GM19239 (cell line): ENCODE results near the gene DIPK1B.
A peak's percentile ranks its signal among the peaks of the same experiment; 100 is the strongest.

Experiments
- DNase-seq: peaks from one replicate; pipeline ENCODE4 v3.0.0; 2011; ENCODE audit warnings: low spot score; ENCODE audit not compliant: insufficient read length
- FAIRE-seq: peaks from 2 replicates; lab custom pipeline; 2011; peaks lifted over from hg19 to GRCh38; lab: Jason Lieb, UNC

The DIPK1B gene

GRCh38 chr9:136711751-136712689 is at the start of gene DIPK1B:
Gene DIPK1B, plus strand, starts transcription at chr9:136712572. Its CDS starts 94 bp downstream, at chr9:136712666.
- DNase-seq (no peak), FAIRE-seq (no peak)

DNA sequence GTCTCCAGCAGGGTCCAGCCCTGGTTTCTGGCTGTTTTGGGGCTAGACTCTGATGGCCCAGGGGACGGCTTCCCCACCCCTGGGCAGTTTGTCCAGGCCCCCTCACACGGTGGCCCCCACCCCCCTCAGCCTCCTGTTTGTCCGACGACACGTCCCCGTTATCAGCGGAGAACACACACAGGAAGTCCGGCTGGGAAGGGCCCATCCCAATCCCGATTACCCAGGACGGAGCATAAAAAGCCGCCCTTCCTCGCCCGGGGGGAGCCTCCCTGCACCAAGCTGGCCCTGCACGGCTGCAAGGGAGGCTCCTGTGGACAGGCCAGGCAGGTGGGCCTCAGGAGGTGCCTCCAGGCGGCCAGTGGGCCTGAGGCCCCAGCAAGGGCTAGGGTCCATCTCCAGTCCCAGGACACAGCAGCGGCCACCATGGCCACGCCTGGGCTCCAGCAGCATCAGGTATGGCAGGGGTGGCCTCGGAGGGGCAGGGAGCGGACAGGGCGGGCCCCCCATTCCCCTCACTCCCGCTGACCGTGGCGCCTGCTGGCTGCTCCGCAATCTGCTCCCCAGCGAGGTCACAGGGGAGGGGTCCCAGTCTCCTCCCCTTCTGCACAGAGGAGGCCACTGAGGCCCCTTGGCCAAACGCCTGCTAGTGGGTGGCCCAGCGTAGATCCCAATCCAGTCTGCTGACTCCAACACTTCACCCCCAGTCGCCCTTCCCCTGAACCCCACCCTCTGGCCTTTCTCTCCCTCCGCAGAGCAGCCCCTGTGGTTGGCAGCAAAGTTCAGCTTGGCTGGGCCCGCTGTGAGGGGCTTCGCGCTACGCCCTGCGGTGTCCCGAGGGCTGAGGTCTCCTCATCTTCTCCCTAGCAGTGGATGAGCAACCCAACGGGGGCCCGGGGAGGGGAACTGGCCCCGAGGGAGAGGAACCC is 49.5 kb upstream of the DIPK1B start, which contains the start of gene EGFL7:
EGFL7 (plus strand) TSS at position 261 of the 926 bp plus-strand sequence. CDS start 5,367 bp downstream, outside the sequence.
- DNase-seq (no peak), FAIRE-seq (no peak)

DNA sequence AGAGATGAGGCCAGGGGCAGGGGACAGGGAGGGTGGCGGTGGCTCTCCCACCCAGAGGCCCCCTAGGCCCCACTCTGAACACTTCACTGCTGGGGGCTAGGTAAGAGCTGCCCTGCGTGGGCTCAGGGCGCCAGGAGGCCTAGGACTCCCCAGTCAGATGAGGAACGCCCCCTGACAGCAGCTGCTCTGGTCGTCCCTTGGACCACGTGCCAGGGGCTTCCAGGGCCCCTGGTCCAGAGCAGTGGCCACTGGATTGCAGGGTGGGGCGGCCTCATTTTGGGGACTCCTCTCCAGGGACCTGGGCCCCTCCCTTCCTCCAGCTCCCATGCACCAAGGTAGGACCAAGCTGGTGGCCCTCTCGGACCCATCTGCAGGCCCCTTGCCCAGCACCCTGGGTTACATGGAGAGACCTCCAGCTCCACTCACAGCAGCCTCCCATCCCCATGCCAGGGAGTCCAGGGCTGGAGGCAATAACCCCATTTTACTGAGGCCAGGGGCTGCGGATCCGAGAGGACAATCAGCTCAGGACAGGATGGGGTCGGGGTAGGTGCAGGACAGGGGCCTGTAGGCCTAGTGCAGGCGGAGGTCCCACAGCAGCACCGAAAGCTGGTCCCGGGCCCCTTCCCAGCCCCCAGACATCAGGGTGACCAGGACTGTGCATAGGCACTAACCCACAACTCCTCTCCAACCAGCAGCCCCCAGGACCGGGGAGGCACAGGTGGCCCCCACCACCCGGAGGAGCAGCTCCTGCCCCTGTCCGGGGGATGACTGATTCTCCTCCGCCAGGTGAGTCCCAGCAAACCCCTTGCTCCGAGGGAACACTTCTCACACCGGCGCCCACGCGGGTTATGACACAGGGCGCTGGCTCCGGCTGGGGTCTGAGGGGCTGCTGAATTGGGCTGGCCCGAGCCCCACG is 48.1 kb upstream of the DIPK1B start:
- no peak for FAIRE-seq

DNA sequence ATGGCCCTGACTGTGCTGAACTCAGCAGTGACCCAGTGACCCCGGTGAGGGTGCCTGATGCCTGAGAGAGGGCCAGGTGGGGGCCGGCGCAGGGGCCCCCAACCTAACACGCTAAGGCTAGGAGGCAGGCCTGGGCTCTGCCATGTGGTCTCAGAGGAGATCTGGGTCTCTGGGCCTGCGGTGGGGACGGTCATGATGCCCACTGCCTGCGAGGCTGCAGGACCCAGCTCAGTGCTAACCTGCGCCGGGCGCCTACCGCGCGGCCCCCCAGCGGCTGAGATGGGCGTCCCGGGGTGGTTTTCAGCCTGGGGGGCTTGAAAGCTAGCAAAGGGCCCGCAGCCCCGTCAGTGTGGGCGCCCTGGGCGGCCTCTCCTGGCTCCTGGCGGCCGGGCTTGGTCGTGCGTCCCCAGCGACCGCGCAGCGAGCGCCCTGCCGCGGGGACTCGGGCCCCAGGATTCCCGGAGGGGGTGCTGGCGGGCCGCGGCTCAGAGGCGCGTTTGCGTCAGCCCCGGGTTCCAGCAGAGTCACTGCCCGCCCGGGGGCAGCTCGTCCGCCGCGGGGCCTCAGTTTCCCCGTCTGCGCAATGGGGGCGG is 47.2 kb upstream of the DIPK1B start:
- DNase-seq (no peak), FAIRE-seq (no peak)

More for the DNA sequence above, 48.1 kb upstream of the DIPK1B start:
- no peak for DNase-seq

DNA sequence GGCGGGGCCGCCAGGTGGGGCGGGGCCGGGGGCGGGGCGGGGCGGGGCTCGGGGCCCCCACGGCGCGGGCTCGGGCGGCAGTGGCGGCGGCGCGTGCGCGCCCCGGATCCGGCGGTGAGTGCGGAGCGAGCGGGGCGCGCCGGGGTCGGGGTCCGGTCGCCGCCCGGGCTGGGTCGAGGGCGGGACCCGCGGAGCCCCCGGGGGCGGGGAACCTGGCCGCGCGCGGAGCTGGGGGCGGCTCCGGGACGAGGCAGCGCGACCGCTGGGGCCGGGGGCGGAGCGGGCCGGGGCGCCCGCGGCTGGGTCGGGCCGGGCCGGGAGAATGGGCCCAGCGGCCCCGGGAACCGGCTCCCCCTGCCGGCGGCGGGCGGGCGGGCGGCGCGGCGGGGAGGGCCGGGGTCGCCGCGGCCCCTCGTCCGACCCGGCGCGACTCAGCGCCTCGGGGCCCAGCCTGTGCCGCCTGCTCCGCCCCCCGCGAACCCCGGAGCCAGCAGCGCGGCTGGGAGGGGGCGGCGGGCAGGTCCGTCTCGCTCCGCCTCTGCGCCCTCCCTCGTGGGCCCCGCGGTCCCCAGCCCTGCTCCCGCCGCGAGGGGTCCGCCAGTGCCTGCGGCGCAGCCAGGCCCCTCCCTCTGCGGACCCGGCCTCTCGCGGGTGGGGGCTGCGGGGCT is 46.5 kb upstream of the DIPK1B start:
- FAIRE-seq = no peak
- DNase-seq = no peak

GRCh38 chr9:136666372-136667213 is 45.8 kb upstream of the DIPK1B start:
- DNase-seq = no peak
- FAIRE-seq = no peak

- FAIRE-seq = no peak
Observed at GRCh38 chr9:136667214-136667939, 45.0 kb upstream of the DIPK1B start.

DNA sequence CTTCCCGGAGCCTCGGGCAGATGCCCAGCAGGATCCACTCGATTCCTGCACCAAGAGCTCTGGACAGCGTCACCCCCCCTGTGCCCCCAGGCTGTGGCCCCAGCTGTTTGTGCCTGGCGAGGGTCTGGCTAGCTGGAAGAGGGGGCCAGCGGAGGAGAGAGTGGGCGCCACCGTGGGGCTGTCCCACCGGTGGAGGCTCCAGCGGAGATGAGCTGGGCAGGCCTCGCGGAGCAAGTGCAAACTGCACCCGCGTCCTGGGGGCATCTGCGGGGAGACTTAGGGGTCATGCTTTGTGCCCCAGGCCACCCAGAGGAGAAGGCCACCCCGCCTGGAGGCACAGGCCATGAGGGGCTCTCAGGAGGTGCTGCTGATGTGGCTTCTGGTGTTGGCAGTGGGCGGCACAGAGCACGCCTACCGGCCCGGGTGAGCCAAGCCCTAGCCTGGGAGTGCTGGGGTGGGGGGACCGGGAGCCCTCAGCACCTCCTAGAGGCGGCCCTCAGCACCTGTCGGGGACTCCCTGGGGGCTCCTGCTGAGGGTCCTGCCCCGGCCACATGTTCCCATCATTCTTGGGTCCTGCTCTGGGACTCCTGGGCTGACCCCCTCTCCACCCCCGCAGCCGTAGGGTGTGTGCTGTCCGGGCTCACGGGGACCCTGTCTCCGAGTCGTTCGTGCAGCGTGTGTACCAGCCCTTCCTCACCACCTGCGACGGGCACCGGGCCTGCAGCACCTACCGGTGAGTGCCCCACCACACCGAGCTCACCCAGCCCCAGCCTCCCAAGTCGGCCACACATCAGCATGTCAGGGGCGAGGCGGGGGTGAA is 44.2 kb upstream of the DIPK1B start:
- no peak for FAIRE-seq
- DNase-seq = no peak

More at GRCh38 chr9:136667214-136667939, 45.0 kb upstream of the DIPK1B start:
- no peak for DNase-seq

DNA sequence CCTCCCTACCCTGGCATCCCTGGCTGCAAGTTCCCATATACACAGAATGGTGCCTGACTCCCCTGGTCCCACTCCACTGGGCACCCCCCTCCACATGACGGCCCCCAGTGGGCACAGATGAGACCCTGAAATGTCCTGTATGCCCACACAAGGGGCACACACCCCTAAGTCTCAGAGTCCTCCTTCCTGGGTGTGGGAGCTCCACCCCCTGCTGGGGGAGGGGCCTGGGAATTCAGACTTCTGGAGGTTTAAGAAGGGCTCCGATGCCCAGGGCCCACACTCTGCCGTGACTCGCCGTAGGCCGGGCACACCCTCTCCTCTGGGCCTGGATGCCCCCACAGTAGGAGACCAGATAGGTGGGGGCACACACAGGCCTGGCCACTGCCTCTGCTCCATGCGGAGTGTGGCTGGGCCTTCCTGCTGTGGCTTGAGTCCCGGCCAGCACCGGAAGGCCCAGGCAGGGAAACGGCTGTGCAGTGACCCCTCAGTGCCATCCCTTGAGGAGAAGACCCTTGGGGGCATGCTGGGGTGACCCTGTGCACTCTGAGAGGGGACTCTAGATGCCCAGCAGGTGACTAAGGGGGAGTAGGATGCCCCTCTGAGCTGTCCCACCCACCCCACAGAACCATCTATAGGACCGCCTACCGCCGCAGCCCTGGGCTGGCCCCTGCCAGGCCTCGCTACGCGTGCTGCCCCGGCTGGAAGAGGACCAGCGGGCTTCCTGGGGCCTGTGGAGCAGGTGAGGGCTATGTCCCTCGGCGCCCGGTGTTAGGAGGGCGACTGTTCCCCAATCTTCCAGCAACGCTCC is 43.2 kb upstream of the DIPK1B start:
- FAIRE-seq (no peak), DNase-seq (no peak)

DNA sequence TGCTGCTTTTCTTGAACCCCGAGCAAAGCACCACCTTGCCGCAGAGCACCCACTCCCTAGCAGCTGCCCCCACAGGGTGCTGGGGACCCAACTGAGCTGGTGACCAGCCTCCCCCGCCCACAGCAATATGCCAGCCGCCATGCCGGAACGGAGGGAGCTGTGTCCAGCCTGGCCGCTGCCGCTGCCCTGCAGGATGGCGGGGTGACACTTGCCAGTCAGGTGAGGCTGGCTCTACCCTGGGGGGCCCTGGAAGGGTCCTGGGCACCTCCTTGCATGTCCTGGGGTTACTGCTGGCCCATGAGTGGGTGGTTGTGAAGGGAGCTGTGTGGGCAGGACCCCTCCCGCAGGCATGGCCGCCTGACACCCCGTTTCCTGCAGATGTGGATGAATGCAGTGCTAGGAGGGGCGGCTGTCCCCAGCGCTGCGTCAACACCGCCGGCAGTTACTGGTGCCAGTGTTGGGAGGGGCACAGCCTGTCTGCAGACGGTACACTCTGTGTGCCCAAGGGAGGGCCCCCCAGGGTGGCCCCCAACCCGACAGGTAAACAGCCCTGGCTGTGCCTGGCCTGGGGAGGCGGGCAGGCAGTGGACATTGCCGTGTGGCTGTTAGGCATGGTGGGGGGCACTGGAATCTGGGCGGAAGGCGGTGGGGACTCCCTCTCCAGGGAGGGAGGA is 42.4 kb upstream of the DIPK1B start:
- DNase-seq = no peak
- FAIRE-seq = no peak

DNA sequence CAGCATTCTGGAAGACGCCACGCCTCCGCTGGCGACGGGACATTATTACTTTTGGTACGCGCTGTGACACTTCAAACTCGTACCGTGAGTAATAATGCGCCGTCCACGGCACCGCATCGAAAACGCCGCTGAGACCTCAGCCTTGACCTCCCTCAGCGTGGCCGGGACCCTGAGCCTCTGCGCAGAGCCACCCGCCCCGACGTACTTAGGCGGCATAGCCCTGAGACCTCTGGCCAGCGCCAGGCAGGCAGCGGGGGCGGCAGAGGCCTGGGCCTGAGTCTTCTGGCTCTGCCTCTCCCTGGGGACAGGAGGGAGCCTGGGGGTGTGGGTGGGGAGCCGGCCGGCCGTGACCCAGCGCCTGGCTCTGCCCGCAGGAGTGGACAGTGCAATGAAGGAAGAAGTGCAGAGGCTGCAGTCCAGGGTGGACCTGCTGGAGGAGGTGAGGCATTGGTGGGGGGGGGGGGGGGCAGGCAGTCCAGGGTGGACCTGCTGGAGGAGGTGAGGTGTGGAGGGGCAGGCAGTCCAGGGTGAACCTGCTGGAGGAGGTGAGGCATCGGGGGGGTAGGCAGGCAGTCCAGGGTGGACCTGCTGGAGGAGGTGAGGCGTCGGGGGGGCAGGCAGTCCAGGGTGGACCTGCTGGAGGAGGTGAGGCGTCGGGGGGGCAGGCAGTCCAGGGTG is 41.7 kb upstream of the DIPK1B start:
- DNase-seq (no peak), FAIRE-seq (no peak)

- FAIRE-seq (no peak), DNase-seq (no peak)
Observed at GRCh38 chr9:136671254-136671614, 41.1 kb upstream of the DIPK1B start.

- no peak for FAIRE-seq
- peak; percentile 88 for DNase-seq
Observed at GRCh38 chr9:136671646-136672430, 40.5 kb upstream of the DIPK1B start.
